Endothelial cell of umbilical vein (primary cell): ENCODE data around the gene ARGLU1. TPM values are rescaled to one million over a fixed set of nuclear protein-coding genes. Genes with fewer than 3 reads are reported as not detected.

Source experiments
- BruUV-seq: library from RNA; stranded (reverse); fragments of 400-500 nt; replicated peaks from 2 replicates; lab custom pipeline; 2021; lab: Mats Ljungman, UMichigan
- CTCF ChIA-PET: fragments of 300-600, 350-600 bp; sonication (Branson Sonifier 250); formaldehyde crosslinking; loops from one replicate; lab custom pipeline; 2021; ENCODE audit warnings: antibody characterized with exemption, inconsistent platforms; lab: Charles Lee
- POLR2A ChIA-PET: fragments of 300-600, 350-600 bp; sonication (Branson Sonifier 250); formaldehyde crosslinking; loops from one replicate; lab custom pipeline; 2021; ENCODE audit warnings: antibody characterized with exemption, inconsistent platforms; lab: Charles Lee
- DNase-seq: peaks from one replicate; pipeline ENCODE4 v3.0.0-alpha.2; 2011; ENCODE audit warnings: low read depth, low spot score
- FAIRE-seq: peaks from 2 replicates; lab custom pipeline; 2011; peaks lifted over from hg19 to GRCh38; lab: Jason Lieb, UNC
- H2AFZ ChIP-seq: 2 replicates; pipeline ENCODE4 v1.6.0; 2012; ENCODE audit warnings: low read depth, low read length, control low read depth, inconsistent platforms
- H3K27ac ChIP-seq: 2 replicates; pipeline ENCODE4 v1.5.1; 2011; ENCODE audit warnings: low read depth, mild to moderate bottlenecking, control low read depth, low read length, moderate library complexity; ENCODE audit not compliant: insufficient read depth
- H3K27me3 ChIP-seq, 2 experiments: 2 replicates each; pipeline versions ENCODE4 v1.6.0 to v1.6.1; 2011; ENCODE audit warnings: low read length in 2 of 2, mixed read lengths in 1 of 2; ENCODE audit not compliant: control insufficient read depth in 2 of 2, insufficient read depth in 2 of 2
- H3K36me3 ChIP-seq, 2 experiments: 2 replicates in 1 of 2; 3 replicates in 1 of 2; pipeline ENCODE4 v1.5.1; 2011; ENCODE audit warnings: low read length in 2 of 2, mild to moderate bottlenecking in 1 of 2, moderate library complexity in 1 of 2; ENCODE audit not compliant: control insufficient read depth in 2 of 2, insufficient read depth in 2 of 2; ENCODE audit errors: extremely low read depth in 1 of 2
- H3K4me1 ChIP-seq: 3 replicates; pipeline ENCODE4 v1.5.1; 2011; ENCODE audit warnings: mild to moderate bottlenecking, low read length; ENCODE audit not compliant: control insufficient read depth, insufficient read depth; ENCODE audit errors: extremely low read depth
- H3K4me2 ChIP-seq: 2 replicates; pipeline ENCODE4 v1.6.1; 2011; ENCODE audit warnings: low read length, control low read depth, mixed read lengths; ENCODE audit not compliant: insufficient read depth
- H3K4me3 ChIP-seq, 3 experiments: fragments of 200-600 bp in 1 of 3; sonication (generic), shearing (Covaris generic) in 1 of 3; replicated peaks in 1 of 3; 2 replicates each; pipeline ENCODE4 v1.5.1; 2011 to 2016; ENCODE audit warnings: control low read depth in 3 of 3, low read length in 3 of 3, mild to moderate bottlenecking in 2 of 3, inconsistent platforms in 1 of 3, low read depth in 1 of 3, moderate library complexity in 1 of 3; ENCODE audit not compliant: insufficient read depth in 1 of 3
- H3K79me2 ChIP-seq: 2 replicates; pipeline ENCODE4 v1.6.0; 2012; ENCODE audit warnings: low read length, inconsistent platforms; ENCODE audit not compliant: control insufficient read depth, insufficient read depth
- H3K9ac ChIP-seq: replicated peaks from 2 replicates; pipeline ENCODE3; 2011; ENCODE audit warnings: low read length, control low read depth; ENCODE audit not compliant: insufficient read depth; ENCODE audit errors: extremely low read depth
- H3K9me1 ChIP-seq: replicated peaks from 3 replicates; pipeline ENCODE4 v1.6.0; 2011; ENCODE audit warnings: mild to moderate bottlenecking, low read length; ENCODE audit not compliant: control insufficient read depth, insufficient read depth; ENCODE audit errors: extremely low read depth
- H3K9me3 ChIP-seq: replicated peaks from 2 replicates; pipeline ENCODE4 v1.5.1; 2012; ENCODE audit warnings: low read length, inconsistent platforms; ENCODE audit not compliant: control insufficient read depth, insufficient read depth
- H4K20me1 ChIP-seq: replicated peaks from 2 replicates; pipeline ENCODE3; 2011; ENCODE audit warnings: mild to moderate bottlenecking, low read length; ENCODE audit not compliant: control insufficient read depth, insufficient read depth; ENCODE audit errors: extremely low read depth
- FOS ChIP-seq: IDR thresholded peaks from 2 replicates; pipeline ENCODE4 v1.6.1; 2011; ENCODE audit warnings: mild to moderate bottlenecking, low read length, moderate library complexity, borderline replicate concordance; ENCODE audit not compliant: insufficient read depth
- GATA2 ChIP-seq: IDR thresholded peaks from 2 replicates; pipeline ENCODE4 v1.7.0; 2011; ENCODE audit warnings: low read depth, mild to moderate bottlenecking, moderate library complexity, mixed read lengths, low read length; ENCODE audit not compliant: insufficient read length, insufficient read depth
- MYC ChIP-seq: IDR thresholded peaks from one replicate; pipeline ENCODE4 v1.6.1; 2011; ENCODE audit warnings: mild to moderate bottlenecking, low read depth, low read length
- POLR2A ChIP-seq: IDR thresholded peaks from 2 replicates; pipeline ENCODE4 v1.6.1; 2012; ENCODE audit warnings: low read depth, mild to moderate bottlenecking, control low read depth, low read length
- POLR2AphosphoS5 ChIP-seq: IDR thresholded peaks from 2 replicates; pipeline ENCODE4 v1.6.1; 2012; ENCODE audit warnings: low read depth, mild to moderate bottlenecking, control low read depth, low read length, moderate library complexity; ENCODE audit not compliant: insufficient read depth
- dilution Hi-C: fragments of 300-500 bp; cut with MboI; formaldehyde crosslinking; loops from one replicate; pipeline ENCODE4 v1.15.0; 2019; ENCODE audit warnings: low sequenced_read_pairs; ENCODE audit not compliant: extremely low pct_ligation_motif_present
- intact Hi-C: fragments of 100-400 bp; cut with micrococcal nuclease; formaldehyde crosslinking; loops from one replicate; pipeline ENCODE4 v1.10.0; 2022
- polyA plus RNA-seq, 4 experiments: library from polyadenylated mRNA; depleted of rRNA in 3 of 4; stranded (reverse) in 3 of 4; unstranded in 1 of 4; fragments of >200 nt; gene quantifications; 2 replicates each; pipeline versions ENCODE4 v1.2.1 to v1.2.3, GENCODE V29; 2011 to 2012; ENCODE audit warnings: missing spikeins in 1 of 4
- total RNA-seq: library from RNA; stranded (reverse); gene quantifications from 2 replicates; pipeline ENCODE4 v1.2.3, GENCODE V29; 2021
- TF ChIP-seq, protein P1 (sequence below): IDR thresholded peaks from 2 replicates; pipeline ENCODE4 v1.6.1; 2011; ENCODE audit not compliant: insufficient read depth, insufficient read length
- TF ChIP-seq, protein P2 (sequence below), 2 donors: IDR thresholded peaks; 1 replicate in 1 of 2; 2 replicates in 1 of 2; pipeline ENCODE4 v1.5.1; 2011; ENCODE audit warnings: low read length in 2 of 2, mild to moderate bottlenecking in 2 of 2, moderate library complexity in 2 of 2, control low read depth in 1 of 2, inconsistent platforms in 1 of 2, low read depth in 1 of 2; ENCODE audit not compliant: insufficient read depth in 1 of 2; ENCODE audit errors: extremely low read depth in 1 of 2

Gene ARGLU1
- total and polyA plus RNA-seq, 2 donors (not counting 3 experiments of a cell fraction or from before 2014, with no cell fraction given): 44.4 to 111 TPM

DNA sequence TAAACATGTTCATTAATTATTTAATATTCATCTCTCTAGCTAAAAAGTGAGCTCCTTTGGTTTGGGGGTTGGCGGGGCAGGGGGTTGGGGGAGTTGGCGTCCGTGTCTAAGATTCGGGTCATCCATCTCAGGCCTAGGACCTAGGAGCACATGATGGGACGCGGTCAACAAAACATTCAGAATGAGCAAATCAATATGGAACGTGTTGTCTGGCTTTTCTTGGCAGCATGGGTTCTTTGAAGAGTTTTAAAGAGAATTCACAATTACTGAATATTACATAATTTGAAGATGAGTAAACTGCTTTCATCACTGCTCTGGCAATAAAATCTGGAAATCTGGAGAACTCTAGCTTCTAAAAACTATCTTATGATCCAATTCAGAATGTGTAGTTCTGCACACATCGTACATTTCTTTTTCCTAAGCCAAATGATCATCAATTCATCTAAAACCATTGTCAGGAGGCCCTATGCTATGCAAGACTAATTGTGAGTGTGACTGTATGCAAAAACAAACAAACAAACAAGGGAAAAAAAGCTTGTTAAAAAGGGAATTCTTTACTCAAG, 5.4 kb upstream of the ARGLU1 start:
- Histone ChIP-seq H3K27ac (no peak overlapping the region), H3K79me2 (no peaks in the 10 kb centered on the region), H3K4me2 (no peak overlapping the region), H3K9me3 (no peaks in the 10 kb centered on the region), H3K9ac (no peak overlapping the region), H3K9me1 (no peaks in the 10 kb centered on the region), H3K27me3 (no peaks in the 10 kb centered on the region), H3K36me3 (no peaks in the 10 kb centered on the region), H3K4me1 (peaks cover 4% of the 10 kb centered on the region), H3K4me3 (no peak overlapping the region), H2AFZ (no peak overlapping the region), H4K20me1 (no peaks in the 10 kb centered on the region)
- ChIA-PET CTCF (no interaction called here), POLR2A (no interaction called here)
- intact Hi-C loops: no loop called here
- no peak for TF ChIP-seq POLR2AphosphoS5
- TF ChIP-seq, protein P1, sequence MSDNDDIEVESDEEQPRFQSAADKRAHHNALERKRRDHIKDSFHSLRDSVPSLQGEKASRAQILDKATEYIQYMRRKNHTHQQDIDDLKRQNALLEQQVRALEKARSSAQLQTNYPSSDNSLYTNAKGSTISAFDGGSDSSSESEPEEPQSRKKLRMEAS: no peak
- no peak for TF ChIP-seq GATA2
- no peak for TF ChIP-seq POLR2A
- no peak for TF ChIP-seq MYC
- TF ChIP-seq, protein P2, sequence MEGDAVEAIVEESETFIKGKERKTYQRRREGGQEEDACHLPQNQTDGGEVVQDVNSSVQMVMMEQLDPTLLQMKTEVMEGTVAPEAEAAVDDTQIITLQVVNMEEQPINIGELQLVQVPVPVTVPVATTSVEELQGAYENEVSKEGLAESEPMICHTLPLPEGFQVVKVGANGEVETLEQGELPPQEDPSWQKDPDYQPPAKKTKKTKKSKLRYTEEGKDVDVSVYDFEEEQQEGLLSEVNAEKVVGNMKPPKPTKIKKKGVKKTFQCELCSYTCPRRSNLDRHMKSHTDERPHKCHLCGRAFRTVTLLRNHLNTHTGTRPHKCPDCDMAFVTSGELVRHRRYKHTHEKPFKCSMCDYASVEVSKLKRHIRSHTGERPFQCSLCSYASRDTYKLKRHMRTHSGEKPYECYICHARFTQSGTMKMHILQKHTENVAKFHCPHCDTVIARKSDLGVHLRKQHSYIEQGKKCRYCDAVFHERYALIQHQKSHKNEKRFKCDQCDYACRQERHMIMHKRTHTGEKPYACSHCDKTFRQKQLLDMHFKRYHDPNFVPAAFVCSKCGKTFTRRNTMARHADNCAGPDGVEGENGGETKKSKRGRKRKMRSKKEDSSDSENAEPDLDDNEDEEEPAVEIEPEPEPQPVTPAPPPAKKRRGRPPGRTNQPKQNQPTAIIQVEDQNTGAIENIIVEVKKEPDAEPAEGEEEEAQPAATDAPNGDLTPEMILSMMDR (IDR thresholded peaks at IDR 0.05; ENCODE audit: extremely low read depth in 1 of 2, insufficient read depth in 1 of 2, low read depth in 1 of 2, low read length in 2 of 2): no peak
- TF ChIP-seq FOS: no peak
- dilution Hi-C loops: no loop called here
- BruUV-seq: no TSS peak
- DNase-seq: no peak
- FAIRE-seq: no peak
